AG09319 (cell line): ENCODE results near the gene GCDH.

ENCODE experiments used
- DNase-seq: peaks from one replicate; pipeline ENCODE4 v3.0.0-alpha.2; 2010; ENCODE audit warnings: low read depth; ENCODE audit errors: extremely low read depth
- CTCF ChIP-seq: IDR thresholded peaks from 2 replicates; pipeline ENCODE4 v1.5.1; 2011; ENCODE audit warnings: low read depth, mild to moderate bottlenecking, inconsistent platforms, low read length, moderate library complexity

The GCDH gene

GRCh38 chr19:12875086-12875485, 15.9 kb upstream of the GCDH start:
- no peak for DNase-seq
- no peak for TF ChIP-seq CTCF

GRCh38 chr19:12880551-12881171, 10.3 kb upstream of the GCDH start:
- DNase-seq, result no peak
- TF ChIP-seq CTCF, result no peak

- TF ChIP-seq CTCF, result no peak
- DNase-seq, result peak; percentile 76
Measured at GRCh38 chr19:12881172-12881808, 9.7 kb upstream of the GCDH start, which contains the start of gene DNASE2. Gene DNASE2, minus strand, starts transcription at chr19:12881449. Its CDS starts 74 bp downstream, at chr19:12881375.

GRCh38 chr19:12882589-12882988, 8.4 kb upstream of the GCDH start:
- TF ChIP-seq CTCF, result no peak
- DNase-seq, result no peak

GRCh38 chr19:12884202-12884601, 6.8 kb upstream of the GCDH start:
- no peak for DNase-seq
- no peak for TF ChIP-seq CTCF

- no peak for TF ChIP-seq CTCF
- DNase-seq, result no peak
Measured at GRCh38 chr19:12884627-12884925, 6.4 kb upstream of the GCDH start.

- no peak for DNase-seq
- TF ChIP-seq CTCF, result peak; percentile 55
Measured at GRCh38 chr19:12884926-12885748, 5.8 kb upstream of the GCDH start.
